WTC11 (cell line): Measurements from ENCODE around the gene PHRF1. TPM values are rescaled to one million over a fixed set of nuclear protein-coding genes. Genes with fewer than 3 reads are reported as not detected.

Experiments used
- ATAC-seq: fragments of 200-7000 bp; cut with Tn5 transposase; 2 replicates; pipeline ENCODE4 v1.10.0; 2021; ENCODE audit warnings: mild to moderate bottlenecking, moderate library complexity
- CTCF ChIA-PET: fragments of 300-600 bp; sonication (Branson Sonifier 250); formaldehyde crosslinking; loops from one replicate; lab custom pipeline; 2021; ENCODE audit warnings: antibody characterized with exemption; lab: Charles Lee
- POLR2A ChIA-PET: fragments of 350-600 bp; sonication (Branson Sonifier 250); formaldehyde crosslinking; loops from one replicate; lab custom pipeline; 2021; ENCODE audit warnings: antibody characterized with exemption; lab: Charles Lee
- DNase-seq: peaks from one replicate; pipeline ENCODE4 v3.0.0; 2021; ENCODE audit warnings: low spot score
- H3K27ac Mint-ChIP-seq: 2 replicates; pipeline ENCODE4 v1.8.0; 2021; ENCODE audit warnings: mixed read lengths
- H3K27me3 Mint-ChIP-seq: 2 replicates; pipeline ENCODE4 v1.8.0; 2021; ENCODE audit warnings: low read depth, mild to moderate bottlenecking, moderate library complexity, mixed read lengths
- H3K36me3 Mint-ChIP-seq: 2 replicates; pipeline ENCODE4 v1.8.0; 2021; ENCODE audit warnings: mixed read lengths
- H3K4me1 Mint-ChIP-seq: 2 replicates; pipeline ENCODE4 v1.8.0; 2022; ENCODE audit warnings: mixed read lengths
- H3K4me3 Mint-ChIP-seq: 2 replicates; pipeline ENCODE4 v1.8.0; 2021; ENCODE audit warnings: mild to moderate bottlenecking, moderate library complexity, mixed read lengths
- H3K9me3 Mint-ChIP-seq: 2 replicates; pipeline ENCODE4 v1.8.0; 2021; ENCODE audit warnings: mixed read lengths
- AR ChIP-seq: fragments of 250-450 bp; sonication (Bioruptor Pico); IDR thresholded peaks from 2 replicates; pipeline ENCODE4 v1.9.0; 2021; ENCODE audit warnings: mild to moderate bottlenecking
- ATF2 ChIP-seq: sonication (generic); formaldehyde crosslinking; IDR thresholded peaks from 2 replicates; pipeline ENCODE4 v1.8.1; 2022; ENCODE audit warnings: low read depth, missing genetic modification reagents, borderline replicate concordance
- CTCF ChIP-seq: fragments of 200-600 bp; IDR thresholded peaks from 2 replicates; pipeline ENCODE4 v1.8.0; 2022; ENCODE audit warnings: antibody characterized with exemption
- E2F1 ChIP-seq: sonication (generic); formaldehyde crosslinking; IDR thresholded peaks from 2 replicates; pipeline ENCODE4 v1.8.0; 2022; ENCODE audit warnings: mild to moderate bottlenecking, missing genetic modification reagents
- ERG ChIP-seq: fragments of 250-450 bp; sonication (Bioruptor Pico); IDR thresholded peaks from 2 replicates; pipeline ENCODE4 v1.8.0; 2021; ENCODE audit warnings: mild to moderate bottlenecking
- MXD4 ChIP-seq: fragments of 250-450 bp; sonication (Bioruptor Pico); IDR thresholded peaks from 2 replicates; pipeline ENCODE4 v1.8.0; 2021; ENCODE audit warnings: mild to moderate bottlenecking, moderate library complexity, borderline replicate concordance
- OVOL2 ChIP-seq: fragments of 250-450 bp; sonication (Bioruptor Pico); IDR thresholded peaks from 2 replicates; pipeline ENCODE4 v1.9.0; 2021; ENCODE audit warnings: mild to moderate bottlenecking, borderline replicate concordance
- SP1 ChIP-seq: sonication (generic); formaldehyde crosslinking; conservative IDR thresholded peaks from 2 replicates; pipeline ENCODE4 v1.8.1; 2022; ENCODE audit warnings: missing genetic modification reagents
- TEAD4 ChIP-seq: sonication (generic); formaldehyde crosslinking; IDR thresholded peaks from 2 replicates; pipeline ENCODE4 v1.8.0; 2022; ENCODE audit warnings: mild to moderate bottlenecking, missing genetic modification reagents
- TP53 ChIP-seq: sonication (generic); formaldehyde crosslinking; IDR thresholded peaks from 2 replicates; pipeline ENCODE4 v1.8.1; 2023; ENCODE audit warnings: mild to moderate bottlenecking, missing genetic modification reagents
- USF1 ChIP-seq: sonication (generic); formaldehyde crosslinking; IDR thresholded peaks from 2 replicates; pipeline ENCODE4 v1.8.0; 2022; ENCODE audit warnings: mild to moderate bottlenecking, missing genetic modification reagents
- ZMAT4 ChIP-seq: fragments of 250-450 bp; sonication (Bioruptor Pico); IDR thresholded peaks from 2 replicates; pipeline ENCODE4 v1.9.0; 2021; ENCODE audit warnings: mild to moderate bottlenecking
- ZNF281 ChIP-seq: sonication (generic); formaldehyde crosslinking; IDR thresholded peaks from 2 replicates; pipeline ENCODE4 v1.8.0; 2023; ENCODE audit warnings: mild to moderate bottlenecking, missing genetic modification reagents
- ZNF425 ChIP-seq: fragments of 250-450 bp; sonication (Bioruptor Pico); conservative IDR thresholded peaks from 2 replicates; pipeline ENCODE4 v1.9.0; 2021; ENCODE audit warnings: mild to moderate bottlenecking
- ZNF532 ChIP-seq: fragments of 250-450 bp; sonication (Bioruptor Pico); IDR thresholded peaks from 2 replicates; pipeline ENCODE4 v1.9.0; 2021; ENCODE audit warnings: mild to moderate bottlenecking, borderline replicate concordance
- total RNA-seq: library from RNA; stranded (reverse); gene quantifications from 3 replicates; pipeline ENCODE4 v1.2.3, GENCODE V29; 2021

PHRF1 gene
- total RNA-seq, 1 experiment from 2014 or later: 46.9 TPM

GRCh38 chr11:656866-657265 lies 80.6 kb downstream of the PHRF1 start (continued):
- TF ChIP-seq ZNF281: no peak
- no peak for TF ChIP-seq TEAD4 (CRISPR knock-in tag)
- TF ChIP-seq E2F1: no peak
- no peak for TF ChIP-seq TP53
- no peak for TF ChIP-seq ERG

GRCh38 chr11:657691-658126 lies 81.4 kb downstream of the PHRF1 start:
- H3K9me3 Mint-ChIP-seq: no peaks in the 10 kb centered on the region
- no peak for TF ChIP-seq ZMAT4 (CRISPR knock-in tag)
- TF ChIP-seq AR (CRISPR knock-in tag): no peak
- TF ChIP-seq ZNF425 (CRISPR knock-in tag): no peak
- no peak for TF ChIP-seq ZNF532
- TF ChIP-seq SP1 (CRISPR knock-in tag): no peak
- TF ChIP-seq OVOL2 (CRISPR knock-in tag): no peak
- TF ChIP-seq CTCF: no peak
- no peak for TF ChIP-seq USF1 (CRISPR knock-in tag)
- TF ChIP-seq ATF2: no peak
- TF ChIP-seq MXD4 (CRISPR knock-in tag): no peak
- TF ChIP-seq, all 79 proteins: peak for 0
- ChIA-PET POLR2A (no interaction called here), CTCF (interaction anchor here (0.6 to 1.2 kb wide), 3 partner anchors 19 to 73 kb away, joined by 3 to 5 read pairs (median 3); no protein-coding TSS in a partner anchor)
- ATAC-seq: no peak
- Mint-ChIP-seq H3K4me3 (no peak overlapping the region), H3K27me3 (no peaks in the 10 kb centered on the region), H3K36me3 (peaks cover 18% of the 10 kb centered on the region), H3K4me1 (no peaks in the 10 kb centered on the region), H3K27ac (peak overlapping the region; percentile 53; the same call in 1 of the 2 replicates)
- DNase-seq: no peak
